Endothelial cell (in vitro differentiated cells): ENCODE data around the gene TMPRSS2. TPM values are rescaled to one million over a fixed set of nuclear protein-coding genes. Genes with fewer than 3 reads are reported as not detected.

Experiments
- DNase-seq: peaks from one replicate; pipeline ENCODE4 v3.0.0; 2021; ENCODE audit warnings: low spot score
- H3K27ac Mint-ChIP-seq: one replicate; pipeline ENCODE4 v1.8.0; 2021; ENCODE audit warnings: mixed read lengths, inconsistent platforms; ENCODE audit not compliant: unreplicated experiment
- H3K27me3 Mint-ChIP-seq: one replicate; pipeline ENCODE4 v1.8.0; 2021; ENCODE audit warnings: mild to moderate bottlenecking, moderate library complexity, mixed read lengths, inconsistent platforms; ENCODE audit not compliant: unreplicated experiment
- H3K36me3 Mint-ChIP-seq: one replicate; pipeline ENCODE4 v1.8.0; 2021; ENCODE audit warnings: mild to moderate bottlenecking, low read depth, mixed read lengths, inconsistent platforms; ENCODE audit not compliant: unreplicated experiment
- H3K4me1 Mint-ChIP-seq: one replicate; pipeline ENCODE4 v1.8.0; 2021; ENCODE audit warnings: mild to moderate bottlenecking, mixed read lengths, inconsistent platforms; ENCODE audit not compliant: unreplicated experiment
- H3K4me3 Mint-ChIP-seq: one replicate; pipeline ENCODE4 v1.8.0; 2021; ENCODE audit warnings: mild to moderate bottlenecking, mixed read lengths, inconsistent platforms; ENCODE audit not compliant: unreplicated experiment
- H3K9me3 Mint-ChIP-seq: one replicate; pipeline ENCODE4 v1.8.0; 2021; ENCODE audit warnings: mixed read lengths, inconsistent platforms; ENCODE audit not compliant: unreplicated experiment
- CTCF ChIP-seq: fragments of 200-600 bp; sonication (generic); IDR thresholded peaks from one replicate; pipeline ENCODE4 v1.5.0; 2021; ENCODE audit warnings: antibody characterized with exemption; ENCODE audit not compliant: unreplicated experiment
- total RNA-seq: library from RNA; stranded (reverse); fragmentation: NEBNext Ultra II Directional; extraction: Animal tissue kit (Norgen Biotek cat#: 25700); gene quantifications from one replicate; pipeline ENCODE4 v1.2.1, GENCODE V29; 2021; ENCODE audit not compliant: unreplicated experiment

The TMPRSS2 gene
- total RNA-seq, 1 donor from 2014 or later = 46.3 TPM

- Mint-ChIP-seq H3K27me3 (peaks cover 1% of the 10 kb centered on the region), H3K9me3 (no peaks in the 10 kb centered on the region), H3K4me3 (no peak overlapping the region), H3K27ac (no peak overlapping the region), H3K36me3 (no peaks in the 10 kb centered on the region), H3K4me1 (peaks cover 7% of the 10 kb centered on the region)
- TF ChIP-seq CTCF = no peak
- DNase-seq = no peak
Measured at GRCh38 chr21:41449613-41450012, 58.3 kb downstream of the TMPRSS2 start.

GRCh38 chr21:41447356-41447755 lies 60.6 kb downstream of the TMPRSS2 start:
- H3K4me3 Mint-ChIP-seq = no peak overlapping the region
- H3K36me3 Mint-ChIP-seq = no peaks in the 10 kb centered on the region
- TF ChIP-seq CTCF = no peak
- H3K27ac Mint-ChIP-seq = no peak overlapping the region
- H3K9me3 Mint-ChIP-seq = no peaks in the 10 kb centered on the region
- H3K27me3 Mint-ChIP-seq = peaks cover 1% of the 10 kb centered on the region
- no peak for DNase-seq
- H3K4me1 Mint-ChIP-seq = peaks cover 7% of the 10 kb centered on the region

GRCh38 chr21:41446586-41446985 lies 61.4 kb downstream of the TMPRSS2 start:
- no peaks in the 10 kb centered on the region for H3K9me3 Mint-ChIP-seq
- H3K4me1 Mint-ChIP-seq = peaks cover 7% of the 10 kb centered on the region
- H3K36me3 Mint-ChIP-seq = no peaks in the 10 kb centered on the region
- DNase-seq = no peak
- H3K27ac Mint-ChIP-seq = no peak overlapping the region
- H3K27me3 Mint-ChIP-seq = peaks cover 1% of the 10 kb centered on the region
- H3K4me3 Mint-ChIP-seq = no peak overlapping the region
- no peak for TF ChIP-seq CTCF

- no peaks in the 10 kb centered on the region for H3K36me3 Mint-ChIP-seq
Measured at GRCh38 chr21:41445465-41445862, 62.5 kb downstream of the TMPRSS2 start.

More at GRCh38 chr21:41445465-41445862, 62.5 kb downstream of the TMPRSS2 start:
- peaks cover 7% of the 10 kb centered on the region for H3K4me1 Mint-ChIP-seq
- no peak for DNase-seq
- no peak for TF ChIP-seq CTCF
- H3K4me3 Mint-ChIP-seq = no peak overlapping the region
- no peaks in the 10 kb centered on the region for H3K9me3 Mint-ChIP-seq
- peaks cover 1% of the 10 kb centered on the region for H3K27me3 Mint-ChIP-seq
- no peak overlapping the region for H3K27ac Mint-ChIP-seq
